B cell (primary cell): ENCODE results near the gene RNASE13. TPM values are rescaled to one million over a fixed set of nuclear protein-coding genes. Genes with fewer than 3 reads are reported as not detected.

Experiments used
- ATAC-seq: fragments of 200-7000 bp; cut with Tn5 transposase; one replicate; pipeline ENCODE4 v1.10.0; 2021; ENCODE audit warnings: low read depth, mild to moderate bottlenecking, moderate number of reproducible peaks, moderate library complexity
- CTCF ChIA-PET: fragments of 350-600 bp; sonication (Branson Sonifier 250); formaldehyde crosslinking; loops from one replicate; lab custom pipeline; 2021; ENCODE audit warnings: antibody characterized with exemption, inconsistent platforms; lab: Charles Lee
- POLR2A ChIA-PET: fragments of 350-600 bp; sonication (Branson Sonifier 250); formaldehyde crosslinking; loops from one replicate; lab custom pipeline; 2021; ENCODE audit warnings: antibody characterized with exemption; lab: Charles Lee
- DNase-seq: peaks from one replicate; pipeline ENCODE4 v3.0.0; 2013
- H2AFZ ChIP-seq: 2 replicates; pipeline ENCODE4 v1.6.1; 2012; ENCODE audit warnings: mild to moderate bottlenecking, low read depth, low read length; ENCODE audit not compliant: insufficient read depth, poor library complexity, severe bottlenecking
- H3K27ac ChIP-seq, 2 donors: 1 replicate in 1 of 2; 2 replicates in 1 of 2; pipeline ENCODE4 v1.5.1; 2012 to 2013; ENCODE audit warnings: low read length in 2 of 2, mild to moderate bottlenecking in 2 of 2, moderate library complexity in 1 of 2
- H3K27me3 ChIP-seq, 4 experiments: fragments of 200-600 bp in 1 of 4; sonication (generic) in 1 of 4; replicated peaks in 1 of 4; 1 replicate in 2 of 4; 2 replicates in 2 of 4; pipeline versions ENCODE4 v1.6.1 to v1.7.0; 2013 to 2016; ENCODE audit warnings: low read length in 3 of 4, mild to moderate bottlenecking in 2 of 4, mixed read lengths in 1 of 4, moderate library complexity in 1 of 4; ENCODE audit not compliant: insufficient read depth in 4 of 4, control insufficient read depth in 3 of 4; ENCODE audit errors: control extremely low read depth in 1 of 4
- H3K36me3 ChIP-seq, 2 experiments: replicated peaks in 1 of 2; 1 replicate in 1 of 2; 2 replicates in 1 of 2; pipeline versions ENCODE4 v1.6.1 to v1.7.1; 2013; ENCODE audit warnings: low read length in 1 of 2; ENCODE audit not compliant: insufficient read depth in 2 of 2, control insufficient read depth in 1 of 2; ENCODE audit errors: control extremely low read depth in 1 of 2, extremely low read depth in 1 of 2
- H3K4me1 ChIP-seq, 2 donors: fragments of 200-600 bp in 1 of 2; sonication (generic) in 1 of 2; 1 replicate in 1 of 2; 2 replicates in 1 of 2; pipeline versions ENCODE4 v1.5.1 to v1.6.1; 2013 to 2017; ENCODE audit warnings: low read length in 2 of 2; ENCODE audit not compliant: control insufficient read depth in 2 of 2, insufficient read depth in 2 of 2
- H3K4me2 ChIP-seq: replicated peaks from 2 replicates; pipeline ENCODE3; 2012; ENCODE audit warnings: mild to moderate bottlenecking, low read depth, low read length; ENCODE audit not compliant: poor library complexity, severe bottlenecking
- H3K4me3 ChIP-seq, 5 experiments: fragments of 200-600 bp in 1 of 5; sonication (generic) in 1 of 5; 1 replicate in 3 of 5; 2 replicates in 2 of 5; pipeline versions ENCODE4 v1.5.1 to v1.7.0; 2011 to 2016; ENCODE audit warnings: low read length in 4 of 5, mild to moderate bottlenecking in 4 of 5, low read depth in 2 of 5, control low read depth in 1 of 5, moderate library complexity in 1 of 5; ENCODE audit not compliant: insufficient read depth in 1 of 5; ENCODE audit errors: control extremely low read depth in 1 of 5, extremely low read depth in 1 of 5
- H3K79me2 ChIP-seq: fragments of 200-600 bp; sonication (generic); one replicate; pipeline ENCODE4 v1.6.0; 2016; ENCODE audit warnings: low read length; ENCODE audit not compliant: control insufficient read depth, insufficient read depth
- H3K9ac ChIP-seq: fragments of 200-600 bp; sonication (generic); 2 replicates; pipeline ENCODE4 v1.6.1; 2017; ENCODE audit warnings: mild to moderate bottlenecking, low read length, moderate library complexity
- H3K9me3 ChIP-seq, 3 donors: one replicate each; pipeline versions ENCODE4 v1.6.1 to v1.7.1; 2013; ENCODE audit warnings: low read length in 2 of 3; ENCODE audit not compliant: control insufficient read depth in 2 of 3, insufficient read depth in 1 of 3; ENCODE audit errors: control extremely low read depth in 1 of 3
- H4K20me1 ChIP-seq: 2 replicates; pipeline ENCODE4 v1.6.0; 2012; ENCODE audit warnings: mild to moderate bottlenecking, low read length; ENCODE audit not compliant: insufficient read depth, control insufficient read depth, poor library complexity, severe bottlenecking
- H3K27ac Mint-ChIP-seq: one replicate; pipeline ENCODE4 v1.8.0; 2021; ENCODE audit warnings: mixed read lengths
- H3K27me3 Mint-ChIP-seq: one replicate; pipeline ENCODE4 v1.8.0; 2021; ENCODE audit warnings: mixed read lengths
- H3K4me1 Mint-ChIP-seq: one replicate; pipeline ENCODE4 v1.8.0; 2021; ENCODE audit warnings: mixed read lengths
- H3K4me3 Mint-ChIP-seq: one replicate; pipeline ENCODE4 v1.8.0; 2021; ENCODE audit warnings: mixed read lengths
- H3K9me3 Mint-ChIP-seq: one replicate; pipeline ENCODE4 v1.8.0; 2022; ENCODE audit warnings: mixed read lengths; ENCODE audit not compliant: insufficient read depth
- EZH2 ChIP-seq: IDR thresholded peaks from 2 replicates; pipeline ENCODE4 v1.6.1; 2012; ENCODE audit warnings: borderline replicate concordance, low read depth, mild to moderate bottlenecking, moderate library complexity, low read length; ENCODE audit not compliant: insufficient read depth, poor library complexity, severe bottlenecking
- WGBS: methylation state at CpG from one replicate; pipeline ENCODE4 v1.1.5; 2013; ENCODE audit warnings: missing lambda C conversion rate; ENCODE audit not compliant: insufficient coverage; 5-methylcytosine and 5-hydroxymethylcytosine counted together
- intact Hi-C: fragments of 100-400 bp; cut with micrococcal nuclease; formaldehyde crosslinking; loops from one replicate; pipeline ENCODE4 v1.10.0; 2022
- polyA plus RNA-seq: library from polyadenylated mRNA; depleted of rRNA; stranded (reverse); fragments of >200 nt; gene quantifications from 2 replicates; pipeline ENCODE4 v1.2.3, GENCODE V29; 2012
- total RNA-seq, 2 donors: library from RNA; stranded (reverse); fragments of 120-200 nt in 1 of 2; gene quantifications; 1 replicate in 1 of 2; 2 replicates in 1 of 2; pipeline versions ENCODE4 v1.2.3 to v1.2.4, GENCODE V29; 2013 to 2022
- TF ChIP-seq, protein P1 (sequence below): fragments of 200-600 bp; IDR thresholded peaks from one replicate; pipeline ENCODE4 v1.8.0; 2022; ENCODE audit warnings: antibody characterized with exemption, mild to moderate bottlenecking

Gene RNASE13
- total and polyA plus RNA-seq, 2 donors (not counting 1 experiment from before 2014, with no cell fraction given) = not detected

DNA sequence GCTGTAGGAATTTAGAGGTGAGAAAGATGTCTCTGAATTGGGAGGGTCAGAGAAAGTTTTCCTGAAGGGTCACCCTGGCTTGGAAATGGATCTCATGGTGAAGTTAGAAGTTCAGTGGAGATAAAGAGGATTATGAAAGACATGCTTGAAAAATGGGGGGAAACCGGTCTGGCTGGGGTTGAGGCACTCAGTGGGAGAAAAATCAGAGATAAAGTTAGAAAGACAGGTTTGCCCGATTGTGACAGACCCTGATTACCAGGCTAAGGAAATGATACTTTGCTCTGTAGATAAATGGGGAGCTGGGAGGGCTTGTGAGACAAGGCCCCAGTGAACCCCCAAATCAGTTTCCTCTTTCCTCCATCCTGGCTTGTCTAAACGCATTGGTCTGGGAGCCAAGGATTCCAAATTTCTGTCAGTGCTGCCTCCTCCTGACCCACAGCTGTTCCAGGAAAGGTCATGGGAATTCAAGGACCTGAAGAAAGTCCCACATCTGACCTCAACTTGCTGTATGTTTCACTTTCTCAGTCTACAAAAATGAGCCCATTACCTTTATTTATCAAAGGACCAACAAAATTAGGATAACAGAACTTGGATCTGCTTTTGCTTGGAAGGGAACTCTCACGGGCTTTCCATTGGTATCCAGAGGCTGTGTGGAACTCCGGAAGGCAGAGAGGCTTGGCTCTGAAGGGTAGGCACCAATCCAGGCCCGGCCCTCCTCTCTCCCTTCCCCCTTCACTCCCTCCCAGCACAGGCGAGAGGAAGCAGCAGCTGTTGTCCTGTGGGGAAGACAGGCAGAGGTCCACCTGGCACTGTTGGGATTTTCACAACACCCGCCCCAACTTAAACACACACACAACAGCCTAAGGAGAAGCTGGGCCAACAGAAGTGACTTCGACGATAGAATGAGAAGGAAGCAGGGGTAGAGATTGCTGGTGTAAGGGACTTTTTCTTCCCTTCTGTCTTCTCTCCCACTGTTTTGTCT is 4.1 kb upstream of the RNASE13 start:
- DNase-seq = no peak
- peaks cover 40% of the 10 kb centered on the region for H3K27me3 Mint-ChIP-seq
- H3K4me1 ChIP-seq = no peaks in the 10 kb centered on the region
- intact Hi-C loops = no loop called here
- no peak for ATAC-seq
- ChIA-PET POLR2A (no interaction called here), CTCF (interaction anchor here (1.1 to 7.2 kb wide), 10 partner anchors 9 to 71 kb away, joined by 3 to 305 read pairs (median 6); partner anchors contain the start of gene TPPP2)
- no peaks in the 10 kb centered on the region for H3K9me3 ChIP-seq
- TF ChIP-seq, protein P1, sequence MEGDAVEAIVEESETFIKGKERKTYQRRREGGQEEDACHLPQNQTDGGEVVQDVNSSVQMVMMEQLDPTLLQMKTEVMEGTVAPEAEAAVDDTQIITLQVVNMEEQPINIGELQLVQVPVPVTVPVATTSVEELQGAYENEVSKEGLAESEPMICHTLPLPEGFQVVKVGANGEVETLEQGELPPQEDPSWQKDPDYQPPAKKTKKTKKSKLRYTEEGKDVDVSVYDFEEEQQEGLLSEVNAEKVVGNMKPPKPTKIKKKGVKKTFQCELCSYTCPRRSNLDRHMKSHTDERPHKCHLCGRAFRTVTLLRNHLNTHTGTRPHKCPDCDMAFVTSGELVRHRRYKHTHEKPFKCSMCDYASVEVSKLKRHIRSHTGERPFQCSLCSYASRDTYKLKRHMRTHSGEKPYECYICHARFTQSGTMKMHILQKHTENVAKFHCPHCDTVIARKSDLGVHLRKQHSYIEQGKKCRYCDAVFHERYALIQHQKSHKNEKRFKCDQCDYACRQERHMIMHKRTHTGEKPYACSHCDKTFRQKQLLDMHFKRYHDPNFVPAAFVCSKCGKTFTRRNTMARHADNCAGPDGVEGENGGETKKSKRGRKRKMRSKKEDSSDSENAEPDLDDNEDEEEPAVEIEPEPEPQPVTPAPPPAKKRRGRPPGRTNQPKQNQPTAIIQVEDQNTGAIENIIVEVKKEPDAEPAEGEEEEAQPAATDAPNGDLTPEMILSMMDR = no peak
- no peak for TF ChIP-seq EZH2
- H3K4me2 ChIP-seq = no peak overlapping the region
- 91% methylated on average over 7 of the region's 10 CpGs for WGBS
- no peaks in the 10 kb centered on the region for H3K79me2 ChIP-seq
- H3K27ac Mint-ChIP-seq = no peak overlapping the region
- no peak overlapping the region for H3K27ac ChIP-seq
- no peak overlapping the region for H3K4me3 Mint-ChIP-seq
- no peaks in the 10 kb centered on the region for H3K9me3 Mint-ChIP-seq
- H3K36me3 ChIP-seq = no peaks in the 10 kb centered on the region
- H2AFZ ChIP-seq = no peak overlapping the region
- no peak overlapping the region for H3K4me3 ChIP-seq
- H3K27me3 ChIP-seq = no peaks in the 10 kb centered on the region
- H4K20me1 ChIP-seq = no peaks in the 10 kb centered on the region
- no peak overlapping the region for H3K9ac ChIP-seq
- H3K4me1 Mint-ChIP-seq = no peaks in the 10 kb centered on the region

DNA sequence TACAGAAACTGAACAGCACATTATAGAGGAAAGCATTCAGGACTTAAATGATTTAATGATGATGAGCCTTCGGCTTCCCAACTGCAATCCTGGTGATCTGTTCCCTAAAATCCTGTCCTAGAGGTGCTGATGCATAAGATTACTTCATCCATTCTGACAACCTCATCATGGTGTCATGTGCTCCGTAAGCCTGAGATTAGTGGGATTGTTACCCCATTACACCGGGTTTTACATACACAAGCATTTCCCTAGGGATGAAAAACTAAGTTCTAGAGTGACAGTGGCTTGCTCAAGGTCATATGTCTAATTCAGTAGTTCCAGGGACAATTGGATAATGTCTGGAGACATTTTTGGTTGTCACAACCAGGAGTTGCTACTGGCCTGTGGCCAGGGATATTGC is 2.5 kb upstream of the RNASE13 start:
- Histone ChIP-seq H4K20me1 (no peaks in the 10 kb centered on the region), H2AFZ (no peak overlapping the region), H3K36me3 (no peaks in the 10 kb centered on the region), H3K9me3 (no peaks in the 10 kb centered on the region), H3K4me3 (no peak overlapping the region), H3K27ac (no peak overlapping the region), H3K27me3 (peaks cover 0 to 11% (median 0%) of the 10 kb centered on the region in 4 experiments), H3K79me2 (no peaks in the 10 kb centered on the region), H3K9ac (no peak overlapping the region), H3K4me1 (no peaks in the 10 kb centered on the region), H3K4me2 (no peak overlapping the region)
- TF ChIP-seq, protein P1 = no peak
- no peak for TF ChIP-seq EZH2
- peaks cover 37% of the 10 kb centered on the region for H3K27me3 Mint-ChIP-seq
- intact Hi-C loops = no loop called here
- ChIA-PET POLR2A (no interaction called here), CTCF (interaction anchor here (0.9 to 6.9 kb wide), 3 partner anchors 18 to 55 kb away, joined by 3 to 87 read pairs (median 3); no protein-coding TSS in a partner anchor)
- WGBS = 93% methylated on average over 2 of the region's 3 CpGs
- H3K4me1 Mint-ChIP-seq = no peaks in the 10 kb centered on the region
- no peak overlapping the region for H3K4me3 Mint-ChIP-seq
- H3K27ac Mint-ChIP-seq = no peak overlapping the region
- no peak for ATAC-seq
- H3K9me3 Mint-ChIP-seq = no peaks in the 10 kb centered on the region
- no peak for DNase-seq
